Loucy (cell line): ENCODE measurements around the gene ARL2BP.

Source experiments
- CTCF ChIP-seq: fragments of 200-600 bp; sonication (generic); conservative IDR thresholded peaks from 2 replicates; pipeline ENCODE4 v1.5.1; 2014; ENCODE audit warnings: mild to moderate bottlenecking, antibody characterized with exemption, low read length
- EZH2phosphoT487 ChIP-seq: fragments of 200-600 bp; IDR thresholded peaks from 2 replicates; pipeline ENCODE4 v1.6.1; 2018; ENCODE audit warnings: antibody characterized with exemption, mild to moderate bottlenecking, moderate library complexity, borderline replicate concordance

- TF ChIP-seq EZH2phosphoT487 (no peak), CTCF (no peak)
These were observed 22.0 kb upstream of the ARL2BP start for GRCh38 chr16:57223057-57223456.
